Kidney (tissue), 14 donors: ENCODE data around the gene AK2. TPM values are rescaled to one million over a fixed set of nuclear protein-coding genes. Genes with fewer than 3 reads are reported as not detected.
A peak's percentile ranks its signal among the peaks of the same experiment; 100 is the strongest.

Experiments used
- DNase-seq, 5 donors: peaks; one replicate each; pipeline ENCODE4 v3.0.0-alpha.2; 2013 to 2020
- FAIRE-seq: peaks from 2 replicates; lab custom pipeline; 2012; peaks lifted over from hg19 to GRCh38; lab: Jason Lieb, UNC
- H3K27ac ChIP-seq, 2 donors: one replicate each; pipeline ENCODE4 v1.7.0; 2013; ENCODE audit warnings: low read depth in 2 of 2, low read length in 2 of 2, inconsistent platforms in 1 of 2
- H3K27me3 ChIP-seq: one replicate; pipeline ENCODE4 v1.7.1; 2013; ENCODE audit warnings: low read length, inconsistent platforms; ENCODE audit not compliant: control insufficient read depth, insufficient read depth
- H3K36me3 ChIP-seq, 3 donors: one replicate each; pipeline versions ENCODE4 v1.7.0 to v1.7.1; 2013; ENCODE audit warnings: low read length in 3 of 3, control low read depth in 1 of 3, inconsistent platforms in 1 of 3; ENCODE audit not compliant: insufficient read depth in 3 of 3, control insufficient read depth in 2 of 3
- H3K4me1 ChIP-seq, 3 donors: one replicate each; pipeline versions ENCODE4 v1.7.0 to v1.7.1; 2013; ENCODE audit warnings: low read length in 3 of 3, inconsistent platforms in 1 of 3, low read depth in 1 of 3; ENCODE audit not compliant: control insufficient read depth in 2 of 3, insufficient read depth in 2 of 3
- H3K4me3 ChIP-seq, 3 donors: one replicate each; pipeline versions ENCODE4 v1.7.0 to v1.8.1; 2013; ENCODE audit warnings: low read length in 3 of 3, control low read depth in 1 of 3, inconsistent platforms in 1 of 3
- H3K9ac ChIP-seq, 3 donors: one replicate each; pipeline versions ENCODE4 v1.7.0 to v1.7.1; 2013; ENCODE audit warnings: low read length in 3 of 3, control low read depth in 1 of 3, inconsistent platforms in 1 of 3
- H3K9me3 ChIP-seq, 3 donors: one replicate each; pipeline versions ENCODE4 v1.7.0 to v1.7.1; 2013; ENCODE audit warnings: low read length in 3 of 3, control low read depth in 1 of 3, inconsistent platforms in 1 of 3; ENCODE audit not compliant: control insufficient read depth in 2 of 3, insufficient read depth in 1 of 3
- intact Hi-C: fragments of 100-400 bp; cut with DNase I; formaldehyde crosslinking; loops from one replicate; pipeline ENCODE4 v1.11.1; 2022
- polyA plus RNA-seq: library from polyadenylated mRNA; stranded (reverse); fragments of 350-450 nt; fragmentation: Illumina TruSeq; extraction: RNeasy Lipid Tissue Mini Kit (QIAGEN cat#74804); gene quantifications from one replicate; pipeline ENCODE4 v1.2.3, GENCODE V29; 2014; ENCODE audit warnings: low read depth, low replicate concordance; ENCODE audit not compliant: insufficient read depth
- total RNA-seq: library from RNA; stranded (reverse); fragmentation: NEBNext Ultra II Directional; extraction: Animal tissue kit (Norgen Biotek cat#: 25700); gene quantifications from one replicate; pipeline ENCODE4 v1.2.1, GENCODE V29; 2021
- TF ChIP-seq, protein P1 (sequence below): IDR thresholded peaks from 3 replicates; pipeline ENCODE4 v1.5.1; 2012; ENCODE audit warnings: mild to moderate bottlenecking, moderate library complexity, borderline replicate concordance; ENCODE audit not compliant: insufficient read depth; ENCODE audit errors: extremely low read depth
- donor health status: control.
- donor health status: control.
- donor health status: control.
- donor health status: control.
- donor health status: control.
- donor health status: DM: yes; HTN: yes; CAD: no.
- donor health status: Normal renal cell carcinoma (clear cell type).

The AK2 gene
- total and polyA plus RNA-seq, 2 donors from 2014 or later = 172 to 334 TPM

DNA sequence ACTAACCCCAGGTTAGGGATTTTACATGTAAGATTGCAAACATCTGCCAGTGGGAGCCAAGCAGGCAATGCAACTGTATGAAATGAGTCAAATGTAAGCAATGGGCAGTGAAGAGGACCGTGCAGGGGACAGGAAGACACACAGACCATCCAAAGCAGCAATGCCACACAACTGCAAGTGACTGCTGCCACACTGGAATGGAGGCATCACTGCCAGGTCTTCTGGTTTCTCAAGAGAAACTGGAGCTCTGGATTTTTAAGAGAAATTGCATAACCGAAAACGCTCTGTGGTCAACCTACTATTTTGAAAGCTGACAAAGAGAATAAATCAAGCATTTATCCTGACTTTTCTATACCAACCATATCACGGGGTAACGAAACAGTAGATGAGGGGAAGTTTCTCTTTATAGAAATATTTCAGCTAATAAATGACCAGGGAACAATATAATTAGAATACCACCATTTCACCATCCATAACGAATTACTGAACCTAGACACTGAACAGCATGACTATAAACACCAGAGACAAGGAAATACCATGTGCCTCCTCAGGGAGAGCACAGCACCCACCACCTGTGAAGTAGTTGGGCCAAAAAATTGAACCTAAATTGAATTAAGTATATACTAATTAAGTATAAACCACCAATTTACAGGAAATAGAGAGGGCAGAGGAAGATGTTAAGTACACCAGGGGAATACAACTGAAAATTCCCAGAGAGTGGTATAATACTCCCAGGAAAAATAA is 4.4 kb downstream of the AK2 start:
- TF ChIP-seq, protein P1, sequence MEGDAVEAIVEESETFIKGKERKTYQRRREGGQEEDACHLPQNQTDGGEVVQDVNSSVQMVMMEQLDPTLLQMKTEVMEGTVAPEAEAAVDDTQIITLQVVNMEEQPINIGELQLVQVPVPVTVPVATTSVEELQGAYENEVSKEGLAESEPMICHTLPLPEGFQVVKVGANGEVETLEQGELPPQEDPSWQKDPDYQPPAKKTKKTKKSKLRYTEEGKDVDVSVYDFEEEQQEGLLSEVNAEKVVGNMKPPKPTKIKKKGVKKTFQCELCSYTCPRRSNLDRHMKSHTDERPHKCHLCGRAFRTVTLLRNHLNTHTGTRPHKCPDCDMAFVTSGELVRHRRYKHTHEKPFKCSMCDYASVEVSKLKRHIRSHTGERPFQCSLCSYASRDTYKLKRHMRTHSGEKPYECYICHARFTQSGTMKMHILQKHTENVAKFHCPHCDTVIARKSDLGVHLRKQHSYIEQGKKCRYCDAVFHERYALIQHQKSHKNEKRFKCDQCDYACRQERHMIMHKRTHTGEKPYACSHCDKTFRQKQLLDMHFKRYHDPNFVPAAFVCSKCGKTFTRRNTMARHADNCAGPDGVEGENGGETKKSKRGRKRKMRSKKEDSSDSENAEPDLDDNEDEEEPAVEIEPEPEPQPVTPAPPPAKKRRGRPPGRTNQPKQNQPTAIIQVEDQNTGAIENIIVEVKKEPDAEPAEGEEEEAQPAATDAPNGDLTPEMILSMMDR = no peak
- Histone ChIP-seq H3K36me3 (peaks cover 0 to 21% (median 3%) of the 10 kb centered on the region in 3 donors), H3K4me3 (peak overlapping the region in 2 of 3 donors; percentile 22 to 44), H3K4me1 (peaks cover 2 to 56% (median 27%) of the 10 kb centered on the region in 3 donors), H3K27me3 (no peaks in the 10 kb centered on the region), H3K9ac (peak overlapping the region in 1 of 3 donors; percentile 4), H3K27ac (peak overlapping the region in 1 of 2 donors; percentile 40), H3K9me3 (no peaks in the 10 kb centered on the region)
- DNase-seq = no peak
- intact Hi-C loops = no loop called here
- FAIRE-seq = no peak

DNA sequence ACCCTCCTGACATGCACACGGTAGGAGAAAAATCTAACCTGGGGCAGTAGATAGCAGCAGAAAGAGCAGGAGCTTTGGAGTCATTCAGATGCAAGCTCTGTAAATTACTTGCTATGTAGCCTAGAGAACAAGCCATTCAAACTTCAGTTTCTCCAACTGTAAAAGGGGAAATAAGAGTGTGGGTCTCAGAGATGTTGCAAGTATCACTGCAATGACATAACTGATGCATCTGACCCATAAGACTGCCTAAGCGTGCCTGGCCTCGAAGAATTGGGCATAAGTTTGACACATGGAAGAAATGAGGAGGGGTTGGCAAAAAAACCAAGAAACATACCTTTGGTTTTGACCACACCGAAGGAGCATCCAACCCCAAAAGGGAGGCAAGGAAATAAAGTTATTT is 5.2 kb downstream of the AK2 start:
- Histone ChIP-seq H3K4me3 (no peak overlapping the region), H3K9ac (peak overlapping the region in 1 of 3 donors; percentile 13), H3K27me3 (no peaks in the 10 kb centered on the region), H3K27ac (no peak overlapping the region), H3K4me1 (peaks cover 0 to 60% (median 27%) of the 10 kb centered on the region in 3 donors), H3K9me3 (no peaks in the 10 kb centered on the region), H3K36me3 (peaks cover 0 to 21% (median 3%) of the 10 kb centered on the region in 3 donors)
- TF ChIP-seq, protein P1 = no peak
- DNase-seq = no peak
- intact Hi-C loops = no loop called here
- no peak for FAIRE-seq

DNA sequence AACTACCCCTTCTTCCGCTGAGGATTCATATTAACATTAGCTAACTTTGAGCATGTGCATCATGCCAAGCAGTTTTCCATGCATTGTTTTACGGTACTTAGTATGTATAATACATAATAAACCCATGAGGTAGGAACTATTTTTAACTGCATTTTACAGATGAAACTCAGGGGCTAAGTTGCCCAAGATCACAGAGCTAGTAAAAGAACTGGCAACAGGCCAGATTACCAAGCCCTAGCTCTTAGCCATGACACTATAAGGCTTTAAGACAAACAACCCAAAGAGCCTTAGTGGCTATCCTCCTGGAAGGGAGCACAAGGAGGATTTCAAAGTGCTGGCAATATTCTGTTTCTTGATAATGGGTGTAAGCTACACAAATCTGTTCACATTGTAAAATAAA is 6.1 kb downstream of the AK2 start:
- intact Hi-C loops = no loop called here
- Histone ChIP-seq H3K27me3 (no peaks in the 10 kb centered on the region), H3K4me1 (peaks cover 0 to 65% (median 31%) of the 10 kb centered on the region in 3 donors), H3K4me3 (no peak overlapping the region), H3K9ac (no peak overlapping the region), H3K36me3 (peaks cover 0 to 21% (median 3%) of the 10 kb centered on the region in 3 donors), H3K27ac (peak overlapping the region; percentile 34 to 54), H3K9me3 (no peaks in the 10 kb centered on the region)
- DNase-seq (no peak), FAIRE-seq (no peak)
- TF ChIP-seq, protein P1 = no peak
